BJ (cell line): ENCODE data around the gene PURB. TPM values are rescaled to one million over a fixed set of nuclear protein-coding genes. Genes with fewer than 3 reads are reported as not detected.

ENCODE experiments used
- CTCF ChIA-PET: fragments of 350-600 bp; formaldehyde crosslinking; extraction: SDS; loops from one replicate; lab custom pipeline; 2021; ENCODE audit warnings: antibody characterized with exemption, inconsistent platforms; lab: Yijun Ruan, JAX
- POLR2A ChIA-PET: fragments of 300-600 bp; sonication (Branson Sonifier 250); formaldehyde crosslinking; extraction: SDS; loops from one replicate; lab custom pipeline; 2021; ENCODE audit warnings: antibody characterized with exemption; lab: Charles Lee
- DNase-seq: peaks from one replicate; pipeline ENCODE4 v3.0.0-alpha.2; 2011; ENCODE audit warnings: low read depth
- H3K27me3 ChIP-seq: 2 replicates; pipeline ENCODE4 v1.6.0; 2011; ENCODE audit warnings: low read length; ENCODE audit not compliant: control insufficient read depth, insufficient read depth
- H3K36me3 ChIP-seq: 2 replicates; pipeline ENCODE4 v1.5.1; 2011; ENCODE audit warnings: low read length; ENCODE audit not compliant: control insufficient read depth, insufficient read depth
- H3K4me3 ChIP-seq: 2 replicates; pipeline ENCODE4 v1.5.1; 2011; ENCODE audit warnings: low read depth, mild to moderate bottlenecking, control low read depth, low read length
- CTCF ChIP-seq: IDR thresholded peaks from 2 replicates; pipeline ENCODE4 v1.5.1; 2011; ENCODE audit warnings: low read depth, mild to moderate bottlenecking, control low read depth, inconsistent platforms, low read length, moderate library complexity; ENCODE audit not compliant: insufficient read depth
- polyA plus RNA-seq: library from polyadenylated mRNA; depleted of rRNA; stranded (reverse); fragments of >200 nt; gene quantifications from 2 replicates; pipeline ENCODE4 v1.2.3, GENCODE V29; 2011

Gene PURB
- polyA plus RNA-seq, 1 experiment, result 2.5 TPM

- Histone ChIP-seq H3K27me3 (no peaks in the 10 kb centered on the region), H3K4me3 (no peak overlapping the region), H3K36me3 (no peaks in the 10 kb centered on the region)
- no peak for TF ChIP-seq CTCF
- DNase-seq, result no peak
- POLR2A ChIA-PET, result no interaction called here
- CTCF ChIA-PET, result interaction anchor here (0.5 to 2.4 kb wide), 4 partner anchors 70 to 283 kb away, joined by 3 to 8 read pairs (median 4); no protein-coding TSS in a partner anchor
These were observed 32.7 kb downstream of the PURB start for GRCh38 chr7:44852590-44852989.

GRCh38 chr7:44849885-44850544, 35.3 kb downstream of the PURB start:
- no peaks in the 10 kb centered on the region for H3K27me3 ChIP-seq
- POLR2A ChIA-PET, result no interaction called here
- H3K4me3 ChIP-seq, result no peak overlapping the region
- TF ChIP-seq CTCF, result no peak
- DNase-seq, result no peak
- CTCF ChIA-PET, result interaction anchor here (0.6 to 1.2 kb wide), 6 partner anchors 11 to 287 kb away, joined by 3 to 4 read pairs (median 3); no protein-coding TSS in a partner anchor
- H3K36me3 ChIP-seq, result no peaks in the 10 kb centered on the region

GRCh38 chr7:44849259-44849884, 36.0 kb downstream of the PURB start:
- DNase-seq, result no peak
- no peaks in the 10 kb centered on the region for H3K27me3 ChIP-seq
- no peak for TF ChIP-seq CTCF
- ChIA-PET CTCF (interaction anchor here (0.9 to 1.2 kb wide), 5 partner anchors 11 to 287 kb away, joined by 3 to 4 read pairs (median 3); no protein-coding TSS in a partner anchor), POLR2A (no interaction called here)
- H3K36me3 ChIP-seq, result no peaks in the 10 kb centered on the region
- no peak overlapping the region for H3K4me3 ChIP-seq

DNA sequence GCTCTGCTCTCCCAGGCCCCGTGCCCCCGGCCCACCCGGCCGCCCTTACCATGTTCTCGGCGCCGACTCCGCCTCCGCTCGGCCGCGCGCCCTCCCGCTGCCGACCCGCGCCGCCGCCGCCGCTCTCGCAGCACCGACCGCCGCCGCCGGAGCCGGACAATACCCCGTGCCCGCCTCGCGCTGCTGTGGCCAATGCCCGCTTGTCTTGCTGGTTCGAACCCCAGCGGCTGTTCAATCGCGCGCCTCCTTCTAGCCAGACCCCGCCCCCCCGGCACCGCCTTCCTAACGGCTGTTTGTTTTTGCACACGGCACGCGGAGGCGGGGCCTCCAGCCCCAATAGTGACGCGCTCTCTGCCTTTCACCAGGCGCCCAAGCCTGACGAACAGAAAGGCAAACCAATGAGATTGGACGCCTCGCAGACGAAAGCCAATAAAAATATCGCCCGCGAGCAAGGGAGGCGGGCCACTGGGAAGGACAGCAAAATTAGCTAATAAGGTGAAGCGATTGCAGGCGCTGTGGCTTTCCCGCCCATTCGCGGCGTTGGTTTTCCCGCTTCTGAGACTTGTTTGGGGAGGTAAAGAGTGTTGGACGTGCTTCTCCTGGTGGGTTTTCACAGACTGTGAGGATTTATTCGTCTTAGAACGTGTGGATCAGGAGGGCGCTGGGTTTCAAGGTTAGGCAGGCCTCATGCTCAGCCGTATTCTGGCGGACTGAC, 37.3 kb downstream of the PURB start, which contains the start of gene H2AZ2:
Gene H2AZ2, minus strand, starts transcription at position 168 of the 715 bp plus-strand sequence. Its CDS starts 116 bp downstream, at position 52.
- Histone ChIP-seq H3K4me3 (peak within 1 kb of the TSS; percentile 62), H3K27me3 (no peaks in the 10 kb centered on the region), H3K36me3 (no peaks in the 10 kb centered on the region)
- ChIA-PET POLR2A (interaction anchor here (0.6 to 1.0 kb wide), 2 partner anchors 155 to 241 kb away, joined by 3 to 6 read pairs; partner anchors contain the start of gene OGDH), CTCF (interaction anchor here (0.6 to 3.2 kb wide), 18 partner anchors 8 to 322 kb away, joined by 3 to 21 read pairs (median 4); partner anchors contain the start of genes DDX56 and TMED4)
- DNase-seq, result peak; percentile 99
- TF ChIP-seq CTCF, result no peak
